ENCODE data around the gene HOXC12. TPM values are rescaled to one million over a fixed set of nuclear protein-coding genes. Genes with fewer than 3 reads are reported as not detected.

Gene HOXC12
- total RNA-seq, 2 experiments from 2014 or later: not detected

DNA sequence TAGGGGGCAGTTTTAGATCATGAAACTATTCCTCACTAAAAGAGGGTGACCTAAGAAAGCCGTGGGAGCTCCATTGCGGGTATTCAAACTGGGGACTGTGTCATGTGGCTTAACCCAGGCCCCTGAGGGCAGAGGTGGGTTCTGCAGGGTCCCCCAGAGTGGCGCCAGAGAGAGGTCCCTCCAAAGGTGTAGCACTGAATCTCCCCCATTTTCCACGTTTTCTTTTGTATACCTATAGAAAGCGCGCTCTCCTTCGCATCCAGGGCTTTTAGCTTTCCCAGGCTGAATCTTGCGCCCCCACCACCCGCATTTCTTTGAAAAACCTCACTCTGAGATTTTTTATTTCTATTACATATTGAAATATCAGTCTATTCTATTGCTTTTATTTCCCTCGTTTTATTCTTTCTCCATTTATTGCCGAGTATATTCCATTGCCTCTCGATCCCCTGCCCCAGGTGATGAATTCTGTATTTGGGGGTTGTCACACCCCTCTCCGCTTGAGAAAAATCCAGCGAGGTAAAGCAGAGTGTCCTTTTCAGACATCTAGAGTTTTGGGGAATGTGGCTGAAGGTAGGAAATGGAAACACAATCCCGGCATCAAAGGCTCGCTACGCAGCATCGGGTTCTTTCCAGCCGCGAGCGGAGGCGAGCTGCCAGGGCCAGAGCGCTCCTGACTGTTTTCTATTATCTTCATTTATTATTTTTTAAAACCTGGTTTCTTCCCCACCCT is 16.9 kb upstream of the HOXC12 start:
- Histone ChIP-seq H4K20me1 (ENCODE audit: insufficient read depth, low read length) (no peaks in the 10 kb centered on the region), H3K27ac (ENCODE audit: low read depth, low read length, poor library complexity, severe bottlenecking) (no peak overlapping the region), H3K4me2 (ENCODE audit: low read length) (no peak overlapping the region; the same call in 1 of the 2 replicates), H3K4me1 (ENCODE audit: insufficient read depth, low read length, poor library complexity, severe bottlenecking) (no peaks in the 10 kb centered on the region), H3K4me3 (ENCODE audit: low read depth, low read length, poor library complexity, severe bottlenecking) (no peak overlapping the region), H3K9me2 (ENCODE audit: insufficient read depth, low read length) (no peaks in the 10 kb centered on the region), H2AFZ (ENCODE audit: low read length) (no peak overlapping the region), H3K9me3 (ENCODE audit: low read length) (no peaks in the 10 kb centered on the region), H3K36me3 (ENCODE audit: insufficient read depth, low read length) (no peaks in the 10 kb centered on the region), H3K79me2 (ENCODE audit: insufficient read depth, low read depth, low read length) (no peaks in the 10 kb centered on the region)
- BruUV-seq (replicated peaks): no TSS peak
- TF ChIP-seq EZH2phosphoT487 (IDR thresholded peaks at IDR 0.05; ENCODE audit: borderline replicate concordance, low read depth, low read length) (no peak), CTCF (conservative IDR thresholded peaks at IDR 0.05; ENCODE audit: low read length) (no peak)
- ChIA-PET POLR2A (no interaction called here), CTCF (ENCODE audit: unreplicated experiment) (no interaction called here)
- DNase-seq (ENCODE audit: low spot score): no peak
- intact Hi-C loops (cut with micrococcal nuclease; ENCODE audit: unreplicated experiment): no loop called here

GRCh38 chr12:53938326-53939140 is 16.2 kb upstream of the HOXC12 start, which contains the start of gene HOXC13:
Gene HOXC13 (plus strand): TSS chr12:53938831. CDS start chr12:53938907, 76 bp downstream.
- H2AFZ ChIP-seq (ENCODE audit: low read length): 0 out of 2 replicates have a peak within 1 kb of the TSS, but pooled peaks have one; percentile 37
- no peaks in the 10 kb centered on the region for H3K9me2 ChIP-seq (ENCODE audit: insufficient read depth, low read length)
- CTCF ChIA-PET (ENCODE audit: unreplicated experiment): interaction anchor here (0.6 kb wide), 1 partner anchor 106 kb away, joined by 3 read pairs; no protein-coding TSS in a partner anchor
- no peaks in the 10 kb centered on the region for H3K36me3 ChIP-seq (ENCODE audit: insufficient read depth, low read length)
- H3K4me2 ChIP-seq (ENCODE audit: low read length): peak within 1 kb of the TSS; percentile 33
- no peaks in the 10 kb centered on the region for H3K79me2 ChIP-seq (ENCODE audit: insufficient read depth, low read depth, low read length)
- H4K20me1 ChIP-seq (ENCODE audit: insufficient read depth, low read length): no peaks in the 10 kb centered on the region
- H3K4me3 ChIP-seq (ENCODE audit: low read depth, low read length, poor library complexity, severe bottlenecking): peak within 1 kb of the TSS; percentile 16
- intact Hi-C loops (cut with micrococcal nuclease; ENCODE audit: unreplicated experiment): no loop called here
- no peak within 1 kb of the TSS for H3K27ac ChIP-seq (ENCODE audit: low read depth, low read length, poor library complexity, severe bottlenecking)
- no TSS peak for BruUV-seq (replicated peaks)
- peak; percentile 68 for DNase-seq (ENCODE audit: low spot score)
- TF ChIP-seq EZH2phosphoT487 (IDR thresholded peaks at IDR 0.05; ENCODE audit: borderline replicate concordance, low read depth, low read length) (no peak), CTCF (conservative IDR thresholded peaks at IDR 0.05; ENCODE audit: low read length) (no peak)
- no peaks in the 10 kb centered on the region for H3K9me3 ChIP-seq (ENCODE audit: low read length)
- POLR2A ChIA-PET: no interaction called here
- H3K4me1 ChIP-seq (ENCODE audit: insufficient read depth, low read length, poor library complexity, severe bottlenecking): no peaks in the 10 kb centered on the region

Measured in OCI-LY7 (cell line).